ENCODE data around the gene SYT13.

DNA sequence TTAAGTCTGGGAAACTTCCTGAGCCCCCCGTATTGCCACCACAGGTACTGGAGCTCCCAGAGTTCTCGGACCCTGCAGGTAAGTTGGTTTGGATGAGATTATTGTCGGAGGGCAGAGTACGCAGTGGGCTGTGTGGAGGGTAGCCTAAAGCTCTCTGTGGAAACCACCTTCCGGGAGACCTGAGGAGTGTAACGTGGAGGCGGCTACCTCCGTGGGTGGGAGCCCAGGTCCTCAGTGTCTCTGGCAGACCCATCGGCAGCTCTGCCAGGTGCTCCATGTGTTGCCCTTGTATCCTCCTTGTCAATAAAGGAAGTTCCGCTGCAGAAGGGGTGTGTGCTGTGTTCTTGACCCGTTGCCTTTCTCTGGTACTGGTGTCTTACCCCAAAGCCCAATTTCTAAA lies 61.4 kb downstream of the SYT13 start:
- TF ChIP-seq, protein P1, sequence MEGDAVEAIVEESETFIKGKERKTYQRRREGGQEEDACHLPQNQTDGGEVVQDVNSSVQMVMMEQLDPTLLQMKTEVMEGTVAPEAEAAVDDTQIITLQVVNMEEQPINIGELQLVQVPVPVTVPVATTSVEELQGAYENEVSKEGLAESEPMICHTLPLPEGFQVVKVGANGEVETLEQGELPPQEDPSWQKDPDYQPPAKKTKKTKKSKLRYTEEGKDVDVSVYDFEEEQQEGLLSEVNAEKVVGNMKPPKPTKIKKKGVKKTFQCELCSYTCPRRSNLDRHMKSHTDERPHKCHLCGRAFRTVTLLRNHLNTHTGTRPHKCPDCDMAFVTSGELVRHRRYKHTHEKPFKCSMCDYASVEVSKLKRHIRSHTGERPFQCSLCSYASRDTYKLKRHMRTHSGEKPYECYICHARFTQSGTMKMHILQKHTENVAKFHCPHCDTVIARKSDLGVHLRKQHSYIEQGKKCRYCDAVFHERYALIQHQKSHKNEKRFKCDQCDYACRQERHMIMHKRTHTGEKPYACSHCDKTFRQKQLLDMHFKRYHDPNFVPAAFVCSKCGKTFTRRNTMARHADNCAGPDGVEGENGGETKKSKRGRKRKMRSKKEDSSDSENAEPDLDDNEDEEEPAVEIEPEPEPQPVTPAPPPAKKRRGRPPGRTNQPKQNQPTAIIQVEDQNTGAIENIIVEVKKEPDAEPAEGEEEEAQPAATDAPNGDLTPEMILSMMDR (IDR thresholded peaks at IDR 0.05): no peak
- TF ChIP-seq POLR2A (IDR thresholded peaks at IDR 0.05): no peak
